DND-41 (cell line): ENCODE results near the gene DOCK9.
A peak's percentile ranks its signal among the peaks of the same experiment; 100 is the strongest.

ENCODE experiments used
- ATAC-seq: fragments of 200-7000 bp; cut with Tn5 transposase; 3 replicates; pipeline ENCODE4 v1.9.1; 2021; ENCODE audit warnings: low read depth; ENCODE audit not compliant: insufficient read depth
- DNase-seq: peaks from one replicate; pipeline ENCODE4 v3.0.0-alpha.2; 2020
- H2AFZ ChIP-seq: 2 replicates; pipeline ENCODE4 v1.6.0; 2012; ENCODE audit warnings: low read depth, low read length
- H3K27ac ChIP-seq: 2 replicates; pipeline ENCODE4 v1.5.1; 2012; ENCODE audit warnings: low read length, inconsistent platforms
- H3K27me3 ChIP-seq: fragments of 200-600 bp; sonication (generic); 2 replicates; pipeline ENCODE4 v1.6.0; 2012; ENCODE audit warnings: low read length, mild to moderate bottlenecking, inconsistent platforms; ENCODE audit not compliant: insufficient read depth, poor library complexity
- H3K36me3 ChIP-seq: 2 replicates; pipeline ENCODE4 v1.5.1; 2012; ENCODE audit warnings: low read length, inconsistent platforms; ENCODE audit not compliant: insufficient read depth
- H3K4me1 ChIP-seq: 2 replicates; pipeline ENCODE4 v1.5.1; 2012; ENCODE audit warnings: mild to moderate bottlenecking, low read length; ENCODE audit not compliant: insufficient read depth
- H3K4me2 ChIP-seq: 2 replicates; pipeline ENCODE4 v1.6.0; 2012; ENCODE audit warnings: mild to moderate bottlenecking, moderate library complexity, low read length, inconsistent platforms; ENCODE audit not compliant: insufficient read depth
- H3K4me3 ChIP-seq, 2 experiments: fragments of 200-600 bp in 1 of 2; shearing (Covaris generic) in 1 of 2; 2 replicates each; pipeline ENCODE4 v1.5.1; 2012 to 2016; ENCODE audit warnings: inconsistent platforms in 2 of 2, low read length in 2 of 2, mild to moderate bottlenecking in 2 of 2, low read depth in 1 of 2, moderate library complexity in 1 of 2
- H3K79me2 ChIP-seq: 2 replicates; pipeline ENCODE4 v1.6.0; 2012; ENCODE audit warnings: low read length, inconsistent platforms; ENCODE audit not compliant: insufficient read depth
- H3K9ac ChIP-seq: 2 replicates; pipeline ENCODE4 v1.6.0; 2012; ENCODE audit warnings: low read depth, mild to moderate bottlenecking, inconsistent platforms, low read length, moderate library complexity
- H3K9me3 ChIP-seq: 2 replicates; pipeline ENCODE4 v1.5.1; 2012; ENCODE audit warnings: low read length, moderate library complexity, mild to moderate bottlenecking, inconsistent platforms; ENCODE audit not compliant: insufficient read depth, severe bottlenecking
- H4K20me1 ChIP-seq: 2 replicates; pipeline ENCODE4 v1.6.0; 2012; ENCODE audit warnings: low read length; ENCODE audit not compliant: insufficient read depth
- EZH2 ChIP-seq: IDR thresholded peaks from 3 replicates; pipeline ENCODE4 v1.6.1; 2012; ENCODE audit warnings: borderline replicate concordance, low read depth, mild to moderate bottlenecking, moderate library complexity, low read length, inconsistent platforms; ENCODE audit not compliant: severe bottlenecking
- TF ChIP-seq, protein P1 (sequence below): IDR thresholded peaks from 2 replicates; pipeline ENCODE4 v1.5.1; 2012; ENCODE audit warnings: borderline replicate concordance, low read length, moderate library complexity, mild to moderate bottlenecking; ENCODE audit not compliant: poor library complexity, severe bottlenecking; ENCODE audit errors: extremely low read depth

DOCK9 gene

DNA sequence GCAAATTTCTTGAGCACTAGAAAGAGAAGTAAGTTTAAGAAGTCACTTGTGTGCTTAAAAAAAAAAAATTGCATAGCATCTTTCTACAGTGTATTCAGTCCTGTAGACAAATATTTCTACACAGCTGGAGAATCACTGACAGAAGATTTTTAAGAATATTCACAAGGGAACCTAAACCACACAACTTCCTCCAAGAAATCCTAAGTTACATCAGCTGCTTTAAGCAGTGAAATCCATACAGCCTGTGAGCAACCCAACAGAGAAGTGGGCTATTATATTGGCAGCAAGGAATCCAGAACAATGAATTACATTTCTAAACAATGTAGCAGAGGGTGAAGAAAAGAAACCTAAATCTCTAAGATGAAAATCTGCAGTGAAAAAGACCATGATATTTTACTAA lies 1.5 kb downstream of the DOCK9 start:
- H3K9ac ChIP-seq = peak overlapping the region; percentile 56
- H4K20me1 ChIP-seq = no peaks in the 10 kb centered on the region
- peak; percentile 64 for ATAC-seq
- H3K36me3 ChIP-seq = no peaks in the 10 kb centered on the region
- H3K4me3 ChIP-seq = 0 out of 4 replicates have a peak overlapping the region, but pooled peaks of 1 of the 2 experiments have one; percentile 51
- H3K9me3 ChIP-seq = no peaks in the 10 kb centered on the region
- no peak for TF ChIP-seq EZH2
- TF ChIP-seq, protein P1, sequence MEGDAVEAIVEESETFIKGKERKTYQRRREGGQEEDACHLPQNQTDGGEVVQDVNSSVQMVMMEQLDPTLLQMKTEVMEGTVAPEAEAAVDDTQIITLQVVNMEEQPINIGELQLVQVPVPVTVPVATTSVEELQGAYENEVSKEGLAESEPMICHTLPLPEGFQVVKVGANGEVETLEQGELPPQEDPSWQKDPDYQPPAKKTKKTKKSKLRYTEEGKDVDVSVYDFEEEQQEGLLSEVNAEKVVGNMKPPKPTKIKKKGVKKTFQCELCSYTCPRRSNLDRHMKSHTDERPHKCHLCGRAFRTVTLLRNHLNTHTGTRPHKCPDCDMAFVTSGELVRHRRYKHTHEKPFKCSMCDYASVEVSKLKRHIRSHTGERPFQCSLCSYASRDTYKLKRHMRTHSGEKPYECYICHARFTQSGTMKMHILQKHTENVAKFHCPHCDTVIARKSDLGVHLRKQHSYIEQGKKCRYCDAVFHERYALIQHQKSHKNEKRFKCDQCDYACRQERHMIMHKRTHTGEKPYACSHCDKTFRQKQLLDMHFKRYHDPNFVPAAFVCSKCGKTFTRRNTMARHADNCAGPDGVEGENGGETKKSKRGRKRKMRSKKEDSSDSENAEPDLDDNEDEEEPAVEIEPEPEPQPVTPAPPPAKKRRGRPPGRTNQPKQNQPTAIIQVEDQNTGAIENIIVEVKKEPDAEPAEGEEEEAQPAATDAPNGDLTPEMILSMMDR = no peak
- peak overlapping the region; percentile 89 for H3K27ac ChIP-seq
- peaks cover 23% of the 10 kb centered on the region for H3K79me2 ChIP-seq
- H3K27me3 ChIP-seq = no peaks in the 10 kb centered on the region
- H3K4me1 ChIP-seq = peaks cover 76% of the 10 kb centered on the region
- peak; percentile 37 for DNase-seq
- H3K4me2 ChIP-seq = peak overlapping the region; percentile 64
- no peak overlapping the region for H2AFZ ChIP-seq

DNA sequence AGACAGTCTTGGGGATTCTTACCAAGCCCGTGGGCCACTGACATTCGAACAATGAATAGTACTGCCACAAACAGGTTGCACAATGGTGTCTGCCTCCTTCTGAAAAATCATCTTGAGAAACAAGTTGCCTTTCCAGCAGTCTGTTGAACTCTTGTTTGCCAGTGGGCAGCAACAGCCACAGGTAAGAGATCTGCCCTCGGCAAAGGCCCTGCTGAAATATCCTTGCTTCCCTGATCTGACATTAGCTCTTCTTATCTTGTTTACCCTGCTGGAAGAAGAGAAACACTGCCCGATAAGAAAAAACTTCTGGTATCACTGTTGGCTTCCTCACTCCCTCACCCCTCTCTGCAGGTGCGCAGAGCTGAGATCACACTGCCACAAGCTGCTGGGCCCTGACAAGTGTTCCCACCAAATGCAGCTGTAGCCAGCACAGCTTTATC lies 2.0 kb downstream of the DOCK9 start:
- peak overlapping the region; percentile 56 for H3K9ac ChIP-seq
- H3K27ac ChIP-seq = peak overlapping the region; percentile 89

DNA sequence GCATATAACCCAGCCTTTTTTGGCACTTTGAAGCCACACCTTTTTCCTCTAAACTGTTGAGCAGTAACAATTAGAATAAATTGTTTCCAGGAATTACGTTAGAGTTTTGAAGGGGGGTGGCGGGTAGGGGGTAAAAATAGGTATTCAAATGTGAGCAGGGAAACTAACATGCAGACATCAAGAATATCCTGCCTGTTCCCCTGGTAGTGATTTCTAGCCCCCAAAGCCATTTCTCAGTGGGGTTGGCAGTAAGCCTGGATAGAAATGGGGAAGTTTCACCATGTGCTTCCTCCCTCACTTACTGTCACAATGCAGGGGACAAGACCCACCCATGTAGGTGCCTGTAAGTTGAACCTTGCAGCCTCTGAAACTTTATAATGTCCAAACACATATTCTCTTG lies 3.8 kb downstream of the DOCK9 start:
- Histone ChIP-seq H3K9ac (peak overlapping the region; percentile 56), H3K4me3 (peak overlapping the region in 1 of 2 experiments; percentile 35; a peak in 2 of 4 replicates), H3K36me3 (no peaks in the 10 kb centered on the region), H3K79me2 (peaks cover 27% of the 10 kb centered on the region), H3K4me2 (peak overlapping the region; percentile 64), H3K9me3 (no peaks in the 10 kb centered on the region), H2AFZ (no peak overlapping the region), H3K27me3 (no peaks in the 10 kb centered on the region), H4K20me1 (no peaks in the 10 kb centered on the region), H3K4me1 (peaks cover 67% of the 10 kb centered on the region), H3K27ac (peak overlapping the region; percentile 89)
- DNase-seq (peak; percentile 57), ATAC-seq (peak; percentile 4; the same call in 1 of the 3 replicates)
- TF ChIP-seq, protein P1 = no peak
- TF ChIP-seq EZH2 = no peak

More for the DNA sequence above, 2.0 kb downstream of the DOCK9 start:
- Histone ChIP-seq H2AFZ (peak overlapping the region; percentile 62), H3K9me3 (no peaks in the 10 kb centered on the region), H3K4me1 (peaks cover 71% of the 10 kb centered on the region), H3K27me3 (no peaks in the 10 kb centered on the region), H3K4me2 (peak overlapping the region; percentile 64), H3K79me2 (peaks cover 23% of the 10 kb centered on the region), H3K36me3 (no peaks in the 10 kb centered on the region), H3K4me3 (peak overlapping the region; percentile 10 to 51; a peak in 3 of 4 replicates), H4K20me1 (no peaks in the 10 kb centered on the region)
- peak; percentile 87 for ATAC-seq
- DNase-seq = peak; percentile 88
- no peak for TF ChIP-seq EZH2
- TF ChIP-seq, protein P1 = peak; percentile 41
